K562 (cell line): ENCODE results near the gene PIK3CD. TPM values are rescaled to one million over a fixed set of nuclear protein-coding genes. Genes with fewer than 3 reads are reported as not detected.

Experiments
- ATAC-seq: fragments of 200-7000 bp; cut with Tn5 transposase; 3 replicates; pipeline ENCODE4 v1.9.1; 2020; ENCODE audit warnings: moderate library complexity
- BruUV-seq: library from RNA; stranded (reverse); fragments of 400-500 nt; replicated peaks from 2 replicates; lab custom pipeline; 2021; lab: Mats Ljungman, UMichigan
- CTCF ChIA-PET: fragments of 300-600 bp; formaldehyde crosslinking; extraction: SDS; loops from one replicate; lab custom pipeline; 2021; ENCODE audit warnings: low intra/inter-chr PET ratio; lab: Yijun Ruan, JAX
- POLR2A ChIA-PET: fragments of 300-600, 350-650 bp; sonication (Branson Sonifier 250); formaldehyde crosslinking; extraction: SDS; loops from one replicate; lab custom pipeline; 2021; ENCODE audit warnings: antibody characterized with exemption, inconsistent platforms; lab: Yijun Ruan, JAX
- DNase-seq, 4 experiments: peaks; one replicate each; pipeline versions ENCODE4 v3.0.0 to v3.0.0-alpha.2; 2011 to 2018; ENCODE audit warnings: low spot score in 3 of 4, mixed read lengths in 3 of 4; ENCODE audit errors: extremely low read depth in 1 of 4
- FAIRE-seq: peaks from 2 replicates; lab custom pipeline; 2011; peaks lifted over from hg19 to GRCh38; lab: Jason Lieb, UNC
- H2AFZ ChIP-seq: 2 replicates; pipeline ENCODE4 v1.6.0; 2011; ENCODE audit warnings: low read depth, low read length, control low read depth, inconsistent platforms
- H3K27ac ChIP-seq: fragments of 200-600 bp; 3 replicates; pipeline ENCODE4 v1.8.0; 2011; ENCODE audit warnings: low read depth, mild to moderate bottlenecking, control low read depth, inconsistent platforms, low read length, moderate library complexity, mixed read lengths; ENCODE audit errors: extremely low read depth
- H3K27me3 ChIP-seq, 2 experiments: fragments of 300-600 bp in 1 of 2; 2 replicates in 1 of 2; 3 replicates in 1 of 2; pipeline versions ENCODE4 v1.6.0 to v1.8.0; 2011; ENCODE audit warnings: inconsistent platforms in 2 of 2, low read length in 2 of 2, mild to moderate bottlenecking in 1 of 2, mixed read lengths in 1 of 2, moderate library complexity in 1 of 2; ENCODE audit not compliant: control insufficient read depth in 2 of 2, insufficient read depth in 2 of 2
- H3K36me3 ChIP-seq: fragments of 300-600 bp; 3 replicates; pipeline ENCODE4 v1.8.0; 2011; ENCODE audit warnings: mild to moderate bottlenecking, low read length, inconsistent platforms; ENCODE audit not compliant: control insufficient read depth, insufficient read depth
- H3K4me1 ChIP-seq, 2 experiments: fragments of 200-600 bp in 1 of 2; replicated peaks in 1 of 2; 2 replicates in 1 of 2; 3 replicates in 1 of 2; pipeline versions ENCODE4 v1.5.1 to v1.8.0; 2011; ENCODE audit warnings: inconsistent platforms in 2 of 2, low read length in 2 of 2, mild to moderate bottlenecking in 1 of 2, mixed read lengths in 1 of 2, moderate library complexity in 1 of 2; ENCODE audit not compliant: control insufficient read depth in 2 of 2, insufficient read depth in 2 of 2
- H3K4me2 ChIP-seq: 2 replicates; pipeline ENCODE4 v1.6.1; 2011; ENCODE audit warnings: low read length, control low read depth, inconsistent platforms, mixed read lengths; ENCODE audit not compliant: insufficient read depth
- H3K4me3 ChIP-seq: fragments of 200-600 bp; sonication (generic), shearing (Covaris generic); 2 replicates; pipeline ENCODE4 v1.5.1; 2016; ENCODE audit warnings: control low read depth, inconsistent platforms
- H3K79me2 ChIP-seq: fragments of 200-600 bp; 3 replicates; pipeline ENCODE4 v1.8.0; 2011; ENCODE audit warnings: low read length, inconsistent platforms; ENCODE audit not compliant: control insufficient read depth, insufficient read depth
- H3K9ac ChIP-seq, 2 experiments: 2 replicates each; pipeline versions ENCODE4 v1.6.0 to v1.6.1; 2011; ENCODE audit warnings: low read depth in 2 of 2, low read length in 2 of 2, control low read depth in 1 of 2, inconsistent platforms in 1 of 2, mild to moderate bottlenecking in 1 of 2, mixed read lengths in 1 of 2; ENCODE audit not compliant: insufficient read depth in 1 of 2
- H3K9me1 ChIP-seq: one replicate; pipeline ENCODE4 v1.6.0; 2011; ENCODE audit warnings: inconsistent platforms, mild to moderate bottlenecking, low read length, moderate library complexity; ENCODE audit not compliant: control insufficient read depth, insufficient read depth
- H3K9me3 ChIP-seq: replicated peaks from 2 replicates; pipeline ENCODE4 v1.5.1; 2011; ENCODE audit warnings: low read depth, low read length, inconsistent platforms; ENCODE audit not compliant: control insufficient read depth, insufficient read depth
- H4K20me1 ChIP-seq: replicated peaks from 2 replicates; pipeline ENCODE4 v1.6.1; 2011; ENCODE audit warnings: low read length, inconsistent platforms, mixed read lengths; ENCODE audit not compliant: control insufficient read depth, insufficient read depth
- BHLHE40 ChIP-seq: IDR thresholded peaks from 2 replicates; pipeline ENCODE4 v1.6.1; 2011; ENCODE audit warnings: low read length, improper control_type of control experiment
- CREB3 ChIP-seq: fragments of 450-650 bp; conservative IDR thresholded peaks from 2 replicates; pipeline ENCODE4 v1.6.1; 2016; ENCODE audit warnings: missing genetic modification characterization, low read depth, mild to moderate bottlenecking, missing compliant biosample characterization, moderate library complexity
- ELF2 ChIP-seq: fragments of 250-450 bp; sonication (Bioruptor Pico); IDR thresholded peaks from 2 replicates; pipeline ENCODE4 v1.5.0; 2021; ENCODE audit warnings: mild to moderate bottlenecking
- GMEB1 ChIP-seq: fragments of 250-450 bp; sonication (Bioruptor Pico); IDR thresholded peaks from 2 replicates; pipeline ENCODE4 v1.4.0; 2020; ENCODE audit warnings: mild to moderate bottlenecking
- MBD2 ChIP-seq: sonication (generic); IDR thresholded peaks from 2 replicates; pipeline ENCODE4 v1.6.1; 2016; ENCODE audit warnings: low read depth, borderline replicate concordance
- NFIC ChIP-seq: fragments of 450-650 bp; IDR thresholded peaks from 2 replicates; pipeline ENCODE4 v1.6.1; 2017; ENCODE audit warnings: mild to moderate bottlenecking, inconsistent platforms
- RCOR1 ChIP-seq, 2 experiments: IDR thresholded peaks; 2 replicates each; pipeline ENCODE4 v1.6.1; 2012; ENCODE audit warnings: low read depth in 2 of 2, low read length in 2 of 2, borderline replicate concordance in 1 of 2, improper control_type of control experiment in 1 of 2
- SLC30A9 ChIP-seq: fragments of 250-450 bp; sonication (Bioruptor Pico); IDR thresholded peaks from 2 replicates; pipeline ENCODE4 v1.8.0; 2022; ENCODE audit warnings: mild to moderate bottlenecking, moderate library complexity
- YY1 ChIP-seq, 3 experiments: IDR thresholded peaks; 2 replicates each; pipeline ENCODE4 v1.6.1; 2011; ENCODE audit warnings: low read length in 2 of 3, mild to moderate bottlenecking in 2 of 3, moderate library complexity in 2 of 3, borderline replicate concordance in 1 of 3, control low read depth in 1 of 3, low read depth in 1 of 3; ENCODE audit not compliant: insufficient read depth in 3 of 3, insufficient replicate concordance in 2 of 3, control insufficient read depth in 1 of 3, insufficient read length in 1 of 3; ENCODE audit errors: extremely low read depth in 1 of 3
- ZBTB34 ChIP-seq: fragments of 250-450 bp; sonication (Bioruptor Pico); IDR thresholded peaks from 2 replicates; pipeline ENCODE4 v1.8.0; 2021; ENCODE audit warnings: mild to moderate bottlenecking, moderate library complexity
- ZBTB9 ChIP-seq: fragments of 450-650 bp; formaldehyde crosslinking; IDR thresholded peaks from 2 replicates; pipeline ENCODE4 v1.4.0; 2020; ENCODE audit warnings: mild to moderate bottlenecking, moderate library complexity
- ZFX ChIP-seq: sonication (generic); formaldehyde crosslinking; IDR thresholded peaks from 2 replicates; pipeline ENCODE4 v1.8.0; 2022; ENCODE audit warnings: mild to moderate bottlenecking, missing genetic modification reagents, moderate library complexity
- ZNF449 ChIP-seq: fragments of 250-450 bp; sonication (Bioruptor Pico); IDR thresholded peaks from 2 replicates; pipeline ENCODE4 v1.8.0; 2022; ENCODE audit warnings: moderate library complexity, mild to moderate bottlenecking, inconsistent platforms
- ZNF764 ChIP-seq: fragments of 250-450 bp; sonication (Bioruptor Pico); IDR thresholded peaks from 2 replicates; pipeline ENCODE4 v1.4.0; 2020; ENCODE audit warnings: low read depth, mild to moderate bottlenecking, moderate library complexity
- WGBS: fragments of 100-300 bp; shearing (Covaris generic); methylation state at CpG from one replicate; pipeline ENCODE4 v1.1.6; 2016; ENCODE audit warnings: low coverage, mixed read lengths; ENCODE audit not compliant: insufficient coverage; ENCODE audit errors: missing lambda C conversion rate; 5-methylcytosine and 5-hydroxymethylcytosine counted together
- in situ Hi-C: fragments of 300-500 bp; cut with MboI; formaldehyde crosslinking; loops from 4 replicates; pipeline ENCODE4 v1.15.0; 2018; ENCODE audit warnings: inconsistent platforms, mixed read lengths
- intact Hi-C: fragments of 100-400 bp; cut with micrococcal nuclease; formaldehyde crosslinking; loops from 2 replicates; pipeline ENCODE4 v1.14.2; 2022
- polyA plus RNA-seq, 8 experiments: library from polyadenylated mRNA; depleted of rRNA in 4 of 8; stranded (reverse) in 5 of 8; unstranded in 3 of 8; fragments of >200 nt; fragmentation: Nextera tagmentation in 2 of 8; fragmentation: Illumina TruSeq in 1 of 8; extraction: Ambion mirVana in 2 of 8; extraction: Trizol in 1 of 8; gene quantifications; 2 replicates each; pipeline versions ENCODE4 v1.2.1 to v1.2.3, GENCODE V29; 2011 to 2014; ENCODE audit warnings: inconsistent platforms in 1 of 8, missing spikeins in 1 of 8
- total RNA-seq, 7 experiments: library from RNA; depleted of rRNA in 6 of 7; stranded (reverse); fragments of >200 nt in 6 of 7; fragmentation: Illumina TruSeq in 2 of 7; extraction: Trizol in 2 of 7; gene quantifications; 2 replicates each; pipeline versions ENCODE4 v1.2.1 to v1.2.3, GENCODE V29; 2011 to 2021; ENCODE audit warnings: low replicate concordance in 1 of 7

PIK3CD gene
- total and polyA plus RNA-seq, 9 of the 15 experiments (the other 6 are each of a cell fraction or from before 2014, with no cell fraction given), result 1.8 to 20.8 (median 7.2) TPM

GRCh38 chr1:9761855-9762254, 110.3 kb downstream of the PIK3CD start:
- Histone ChIP-seq H3K27ac (no peak overlapping the region), H3K9me1 (no peaks in the 10 kb centered on the region), H3K27me3 (no peaks in the 10 kb centered on the region), H3K9ac (no peak overlapping the region), H2AFZ (no peak overlapping the region), H3K4me2 (no peak overlapping the region), H3K4me1 (peaks cover 11 to 14% of the 10 kb centered on the region in 2 experiments; a peak in 4 of 5 replicates), H3K9me3 (no peaks in the 10 kb centered on the region), H4K20me1 (no peaks in the 10 kb centered on the region), H3K79me2 (no peaks in the 10 kb centered on the region), H3K36me3 (no peaks in the 10 kb centered on the region), H3K4me3 (no peak overlapping the region)
- DNase-seq (no peak), FAIRE-seq (no peak), ATAC-seq (no peak)
- BruUV-seq, result no TSS peak
- POLR2A ChIA-PET, result interaction anchor here (1.4 kb wide), 1 partner anchor 9 kb away, joined by 7 read pairs; no protein-coding TSS in a partner anchor
- intact Hi-C loops, result no loop called here
- CTCF ChIA-PET, result interaction anchor here (0.7 kb wide), 1 partner anchor 147 kb away, joined by 3 read pairs; no protein-coding TSS in a partner anchor
- in situ Hi-C loops, result no loop called here
- WGBS, result 66% methylated on average over 9 of the region's 9 CpGs
- TF ChIP-seq ZBTB34 (CRISPR knock-in tag) (no peak), ZNF764 (no peak), SLC30A9 (CRISPR knock-in tag) (no peak), ZNF449 (CRISPR knock-in tag) (no peak), GMEB1 (CRISPR knock-in tag) (no peak), BHLHE40 (no peak), MBD2 (no peak), YY1 (IDR thresholded peaks at IDR 0.05; ENCODE audit: borderline replicate concordance in 1 of 3, control insufficient read depth in 1 of 3, extremely low read depth in 1 of 3, insufficient read depth in 3 of 3, insufficient read length in 1 of 3, insufficient replicate concordance in 2 of 3, low read depth in 1 of 3, low read length in 2 of 3) (no peak), ELF2 (CRISPR knock-in tag) (no peak), CREB3 (no peak), RCOR1 (IDR thresholded peaks at IDR 0.05; ENCODE audit: borderline replicate concordance in 1 of 2, low read depth in 2 of 2, low read length in 2 of 2) (no peak), ZFX (CRISPR knock-in tag) (no peak), NFIC (no peak), ZBTB9 (CRISPR knock-in tag) (no peak)
